Left ventricle myocardium inferior (tissue), 1 donor: ENCODE data around the gene PBRM1. TPM values are rescaled to one million over a fixed set of nuclear protein-coding genes. Genes with fewer than 3 reads are reported as not detected.

Experiments
- DNase-seq: peaks from one replicate; pipeline ENCODE4 v3.0.0-alpha.2; 2020
- H3K27ac ChIP-seq: fragments of 200-600 bp; replicated peaks from 2 replicates; pipeline ENCODE4 v1.8.0; 2021
- H3K27me3 ChIP-seq: fragments of 200-600 bp; 2 replicates; pipeline ENCODE4 v1.8.0; 2021; ENCODE audit warnings: low read depth
- H3K36me3 ChIP-seq: fragments of 200-600 bp; 2 replicates; pipeline ENCODE4 v1.8.0; 2021
- H3K4me1 ChIP-seq: fragments of 200-600 bp; 2 replicates; pipeline ENCODE4 v1.8.0; 2021
- H3K4me3 ChIP-seq: fragments of 200-600 bp; 2 replicates; pipeline ENCODE4 v1.8.0; 2021; ENCODE audit warnings: mild to moderate bottlenecking, moderate library complexity
- H3K9me3 ChIP-seq: fragments of 200-600 bp; replicated peaks from 2 replicates; pipeline ENCODE4 v1.8.0; 2021
- intact Hi-C: fragments of 100-400 bp; cut with micrococcal nuclease; formaldehyde crosslinking; loops from one replicate; pipeline ENCODE4 v1.11.0; 2022
- total RNA-seq: library from RNA; stranded (reverse); fragmentation: NEBNext Ultra II Directional; extraction: Animal tissue kit (Norgen Biotek cat#: 25700); gene quantifications from one replicate; pipeline ENCODE4 v1.2.1, GENCODE V29; 2021
- TF ChIP-seq, protein P1 (sequence below): fragments of 200-600 bp; IDR thresholded peaks from 2 replicates; pipeline ENCODE4 v1.8.0; 2021; ENCODE audit warnings: antibody characterized with exemption, mild to moderate bottlenecking, borderline replicate concordance
- donor health status: DM: no; HTN: yes; CAD: no; lungs with severe emphysema.

PBRM1 gene
- total RNA-seq, 1 donor from 2014 or later: 52.3 TPM

DNA sequence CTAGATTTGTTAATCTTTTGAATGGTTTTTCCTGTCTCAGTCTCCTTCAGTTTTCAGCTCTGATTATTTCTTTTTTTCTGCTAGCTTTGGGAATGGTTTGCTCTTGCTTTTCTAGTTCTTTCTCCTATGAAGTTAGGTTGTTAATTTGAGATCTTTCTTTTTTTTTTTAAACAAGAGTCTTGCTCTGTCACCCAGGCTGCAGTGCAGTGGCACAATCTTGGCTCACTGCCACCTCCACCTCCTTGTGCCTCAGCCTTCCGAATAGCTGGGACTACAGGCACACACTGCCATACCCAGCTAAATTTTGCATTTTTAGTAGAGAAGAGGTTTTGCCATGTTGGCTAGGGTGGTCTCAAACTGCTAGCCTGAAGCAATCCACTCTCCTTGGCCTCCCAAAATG is 92.6 kb downstream of the PBRM1 start:
- no peak for DNase-seq

GRCh38 chr3:52574056-52574965 is 111.4 kb downstream of the PBRM1 start:
- H3K4me3 ChIP-seq: no peak overlapping the region
- intact Hi-C loops: no loop called here
- H3K4me1 ChIP-seq: peaks cover 11% of the 10 kb centered on the region
- H3K9me3 ChIP-seq: no peaks in the 10 kb centered on the region
- no peak overlapping the region for H3K27ac ChIP-seq
- TF ChIP-seq, protein P1, sequence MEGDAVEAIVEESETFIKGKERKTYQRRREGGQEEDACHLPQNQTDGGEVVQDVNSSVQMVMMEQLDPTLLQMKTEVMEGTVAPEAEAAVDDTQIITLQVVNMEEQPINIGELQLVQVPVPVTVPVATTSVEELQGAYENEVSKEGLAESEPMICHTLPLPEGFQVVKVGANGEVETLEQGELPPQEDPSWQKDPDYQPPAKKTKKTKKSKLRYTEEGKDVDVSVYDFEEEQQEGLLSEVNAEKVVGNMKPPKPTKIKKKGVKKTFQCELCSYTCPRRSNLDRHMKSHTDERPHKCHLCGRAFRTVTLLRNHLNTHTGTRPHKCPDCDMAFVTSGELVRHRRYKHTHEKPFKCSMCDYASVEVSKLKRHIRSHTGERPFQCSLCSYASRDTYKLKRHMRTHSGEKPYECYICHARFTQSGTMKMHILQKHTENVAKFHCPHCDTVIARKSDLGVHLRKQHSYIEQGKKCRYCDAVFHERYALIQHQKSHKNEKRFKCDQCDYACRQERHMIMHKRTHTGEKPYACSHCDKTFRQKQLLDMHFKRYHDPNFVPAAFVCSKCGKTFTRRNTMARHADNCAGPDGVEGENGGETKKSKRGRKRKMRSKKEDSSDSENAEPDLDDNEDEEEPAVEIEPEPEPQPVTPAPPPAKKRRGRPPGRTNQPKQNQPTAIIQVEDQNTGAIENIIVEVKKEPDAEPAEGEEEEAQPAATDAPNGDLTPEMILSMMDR: no peak
- H3K36me3 ChIP-seq: peaks cover 80% of the 10 kb centered on the region
- DNase-seq: no peak
- no peaks in the 10 kb centered on the region for H3K27me3 ChIP-seq

More for the DNA sequence above, 92.6 kb downstream of the PBRM1 start:
- Histone ChIP-seq H3K4me3 (no peak overlapping the region), H3K9me3 (no peaks in the 10 kb centered on the region), H3K27ac (no peak overlapping the region), H3K36me3 (peaks cover 42% of the 10 kb centered on the region), H3K4me1 (peaks cover 8% of the 10 kb centered on the region), H3K27me3 (no peaks in the 10 kb centered on the region)
- TF ChIP-seq, protein P1: no peak
- intact Hi-C loops: no loop called here

DNA sequence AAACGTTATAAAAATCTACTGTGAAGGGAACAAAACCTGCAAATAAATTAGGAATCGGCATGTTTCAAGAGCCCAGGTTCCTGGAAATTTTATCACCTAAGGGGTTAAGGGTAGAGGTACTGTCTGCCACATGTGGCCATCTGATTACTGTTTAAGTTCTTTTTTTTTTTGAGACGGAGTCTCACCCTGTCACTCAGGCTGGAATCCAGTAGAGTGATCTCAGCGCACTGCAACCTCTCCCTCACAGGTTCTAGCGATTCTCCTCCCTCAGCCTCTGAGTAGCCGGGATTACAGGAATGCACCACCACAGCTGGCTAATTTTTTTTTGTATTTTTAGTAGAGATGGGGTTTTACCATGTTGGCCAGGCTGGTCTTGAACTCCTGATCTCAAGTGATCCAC is 113.5 kb downstream of the PBRM1 start:
- Histone ChIP-seq H3K9me3 (no peaks in the 10 kb centered on the region), H3K4me1 (peaks cover 11% of the 10 kb centered on the region), H3K36me3 (peaks cover 62% of the 10 kb centered on the region), H3K4me3 (no peak overlapping the region), H3K27ac (no peak overlapping the region), H3K27me3 (no peaks in the 10 kb centered on the region)
- intact Hi-C loops: no loop called here
- DNase-seq: no peak
- TF ChIP-seq, protein P1: no peak

DNA sequence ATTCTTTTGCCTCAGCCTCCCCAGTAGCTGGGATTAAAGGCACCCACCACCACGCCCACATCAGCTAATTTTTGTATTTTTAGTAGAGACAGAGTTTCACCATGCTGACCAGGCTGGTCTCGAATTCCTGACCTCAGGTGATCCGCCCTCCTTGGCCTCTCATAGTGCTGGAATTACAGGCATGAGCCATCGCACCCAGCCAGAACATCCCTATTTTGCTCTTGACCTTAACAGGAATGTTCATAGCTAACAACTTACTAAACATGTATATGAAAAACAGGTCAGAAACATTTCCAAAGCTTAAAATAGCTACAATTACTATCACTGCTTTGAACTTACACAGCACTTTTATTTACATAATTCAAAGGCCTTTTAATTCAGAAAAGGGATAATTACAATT is 115.6 kb downstream of the PBRM1 start:
- TF ChIP-seq, protein P1: no peak
- Histone ChIP-seq H3K27me3 (no peaks in the 10 kb centered on the region), H3K9me3 (no peaks in the 10 kb centered on the region), H3K4me1 (peaks cover 11% of the 10 kb centered on the region), H3K36me3 (peaks cover 56% of the 10 kb centered on the region), H3K27ac (peak overlapping the region; percentile 51), H3K4me3 (no peak overlapping the region)
- DNase-seq: no peak
- intact Hi-C loops: no loop called here

- H3K36me3 ChIP-seq: peaks cover 52% of the 10 kb centered on the region
- H3K9me3 ChIP-seq: no peaks in the 10 kb centered on the region
- no peak for DNase-seq
- H3K4me1 ChIP-seq: peaks cover 11% of the 10 kb centered on the region
- H3K27me3 ChIP-seq: no peaks in the 10 kb centered on the region
- no peak overlapping the region for H3K4me3 ChIP-seq
- intact Hi-C loops: no loop called here
- TF ChIP-seq, protein P1: no peak
- no peak overlapping the region for H3K27ac ChIP-seq
Observed at GRCh38 chr3:52568069-52568468, 117.6 kb downstream of the PBRM1 start.
